Endometrial microvascular endothelial cells (primary cell): ENCODE results near the gene TSKS. TPM values are rescaled to one million over a fixed set of nuclear protein-coding genes. Genes with fewer than 3 reads are reported as not detected.

Source experiments
- in situ Hi-C: cut with HindIII; loops from 2 replicates; pipeline ENCODE4 v1.10.0; 2017; ENCODE audit warnings: low sequenced_read_pairs, low pct_unique_long_range_greater_than_20kb; ENCODE audit errors: inconsistent ontology term
- total RNA-seq: library from RNA; depleted of rRNA; stranded (reverse); fragments of >200 nt; gene quantifications from one replicate; pipeline ENCODE4 v1.2.3, GENCODE V29; 2015; ENCODE audit errors: inconsistent ontology term

The TSKS gene
- total RNA-seq, 1 donor from 2014 or later: not detected

DNA sequence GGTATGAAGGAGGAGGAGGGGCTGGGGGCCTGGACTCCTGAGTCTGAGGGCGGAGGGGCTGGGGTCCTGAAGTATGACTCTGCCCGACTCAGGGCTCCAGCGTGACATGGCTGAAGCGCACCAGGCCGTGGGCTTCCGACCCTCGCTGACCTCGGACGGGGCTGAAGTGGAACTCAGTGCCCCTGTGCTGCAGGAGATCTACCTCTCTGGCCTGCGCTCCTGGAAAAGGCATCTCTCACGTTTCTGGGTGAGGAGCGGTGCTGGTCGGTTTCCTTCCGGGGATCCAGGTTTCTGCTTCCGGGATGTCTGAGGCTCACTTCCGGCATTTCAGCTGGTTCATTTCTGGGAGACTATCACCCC, 71.0 kb downstream of the TSKS start:
- in situ Hi-C loops: no loop called here

DNA sequence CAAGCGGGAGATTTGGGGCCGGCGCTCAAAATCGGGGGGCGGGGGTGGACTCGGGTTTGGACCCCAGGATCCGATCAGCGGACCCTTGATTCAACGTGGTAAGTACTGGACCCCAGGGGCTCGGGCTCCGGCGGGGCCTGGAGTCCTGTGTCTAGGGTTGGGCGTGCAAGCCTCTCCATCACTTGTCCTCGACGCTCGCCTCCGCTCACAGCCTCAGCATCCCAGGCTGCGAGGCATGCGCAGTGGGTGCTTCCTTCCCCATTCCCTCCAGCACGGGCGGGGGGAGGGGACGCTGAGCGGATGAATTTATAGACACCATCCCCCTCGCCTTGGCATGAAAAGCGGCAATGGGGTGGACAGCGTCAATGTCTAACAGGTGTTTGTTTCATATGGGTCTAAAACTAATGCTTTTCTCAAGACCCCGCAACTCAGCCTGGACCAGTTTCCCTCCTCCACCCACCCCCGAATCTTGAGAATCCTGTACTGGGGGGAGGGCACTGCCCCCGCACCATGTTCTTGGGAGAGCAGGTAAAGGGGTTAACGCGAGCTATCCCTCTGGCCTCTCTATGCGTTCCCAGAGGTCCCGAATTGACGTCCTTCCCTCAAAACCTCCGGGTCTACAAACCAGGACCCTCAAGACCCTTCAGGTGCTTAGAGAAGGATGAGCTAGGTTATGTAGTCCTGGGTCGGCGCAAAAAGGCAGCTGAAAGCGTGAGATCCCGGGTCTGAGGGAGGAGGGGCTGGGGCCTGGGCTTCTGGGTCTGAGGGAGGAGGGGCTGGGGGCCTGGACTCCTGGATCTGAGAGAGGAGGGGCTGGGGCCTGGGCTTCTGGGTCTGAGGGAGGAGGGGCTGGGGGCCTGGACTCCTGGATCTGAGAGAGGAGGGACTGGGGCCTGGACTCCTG, 71.6 kb downstream of the TSKS start:
- in situ Hi-C loops: no loop called here

DNA sequence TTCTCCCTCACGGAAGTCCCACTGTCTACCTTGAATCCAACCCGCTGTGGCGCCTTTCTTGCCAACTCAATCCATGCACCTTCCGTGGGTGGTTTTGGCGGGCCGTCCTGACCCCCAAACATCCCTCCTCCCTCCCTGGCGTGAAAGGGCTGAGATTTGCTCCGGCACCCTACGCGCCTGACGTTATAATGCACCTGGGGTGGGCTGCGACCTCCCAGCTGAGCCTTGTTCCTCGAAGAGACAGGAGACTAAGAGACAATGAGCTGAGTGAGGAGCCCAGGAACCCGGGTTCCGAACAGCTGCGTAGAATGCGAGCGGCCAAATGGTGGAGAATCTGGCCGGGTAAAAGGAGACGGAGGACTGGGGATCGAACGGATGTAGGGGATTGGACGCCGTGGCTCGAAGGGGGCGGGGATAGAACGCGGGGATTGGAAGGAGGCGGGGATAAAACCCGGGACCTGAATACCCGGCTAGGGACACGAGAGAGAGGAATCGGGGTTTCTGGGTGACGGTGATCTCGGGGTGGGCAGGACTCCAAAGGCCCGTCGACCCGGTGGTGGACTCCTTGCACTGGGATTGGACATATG, 72.4 kb downstream of the TSKS start, which contains the start of gene CPT1C:
Gene CPT1C, plus strand, starts transcription at position 461 of the 587 bp plus-strand sequence. CDS start 1,137 bp downstream, outside the sequence.
- in situ Hi-C loops: no loop called here

DNA sequence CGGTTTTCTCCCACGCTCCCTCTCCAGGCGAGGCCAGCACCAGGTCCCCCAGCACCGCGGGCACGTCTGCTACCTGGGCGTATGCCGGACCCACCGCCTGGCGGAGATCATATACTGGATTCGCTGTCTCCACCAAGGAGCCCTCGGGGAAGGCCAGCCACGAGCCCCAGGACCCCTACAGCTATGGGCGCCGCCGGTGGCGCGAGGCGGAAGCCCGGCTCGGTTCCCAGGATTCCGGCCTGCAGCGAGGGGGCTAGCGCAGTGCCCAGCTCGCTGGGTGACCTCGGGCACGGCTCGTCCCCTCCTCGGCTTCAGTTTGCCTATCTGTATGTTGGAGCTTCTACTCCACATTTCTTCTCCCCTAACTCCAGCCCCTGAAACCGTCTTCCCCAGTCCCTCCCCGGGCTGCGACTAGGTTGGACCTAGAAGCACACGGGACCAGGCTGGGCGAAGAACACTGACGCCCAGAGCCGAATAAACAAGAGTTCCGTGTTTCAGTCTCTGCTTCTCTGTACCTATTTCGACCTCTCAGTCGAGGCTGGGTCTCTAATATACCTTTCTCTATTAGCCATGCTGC, 72.9 kb downstream of the TSKS start:
- in situ Hi-C loops: no loop called here

Other genes starting within 250 kb of the TSKS start
- gene RCN3, start 235.3 kb downstream of the TSKS start, total RNA-seq: 38.2 TPM
- 107 TPM for gene NOSIP, start 182.8 kb downstream of the TSKS start, total RNA-seq
- gene PRRG2, start 182.0 kb downstream of the TSKS start, total RNA-seq: not detected
- gene PRR12, start 172.1 kb downstream of the TSKS start, total RNA-seq: 7.5 TPM
- gene RRAS, start 123.2 kb downstream of the TSKS start, total RNA-seq: 45.0 TPM
- 73.5 TPM for gene SCAF1, start 121.1 kb downstream of the TSKS start, total RNA-seq
- 81.9 TPM for gene IRF3, start 97.4 kb downstream of the TSKS start, total RNA-seq
- 51.6 TPM for gene BCL2L12, start 97.4 kb downstream of the TSKS start, total RNA-seq
- gene PRMT1, start 86.0 kb downstream of the TSKS start, total RNA-seq: 456 TPM
- gene ADM5, start 73.7 kb downstream of the TSKS start, total RNA-seq: not detected
- gene CPT1C, start 72.2 kb downstream of the TSKS start, total RNA-seq: 9.6 TPM
- gene AP2A1, start 3.7 kb upstream of the TSKS start, total RNA-seq: 125 TPM
- gene FUZ, start 50.0 kb upstream of the TSKS start, total RNA-seq: 10.6 TPM
- gene MED25, start 55.0 kb upstream of the TSKS start, total RNA-seq: 31.7 TPM
- 59.8 TPM for gene PTOV1, start 87.9 kb upstream of the TSKS start, total RNA-seq
- gene PNKP, start 104.3 kb upstream of the TSKS start, total RNA-seq: 50.6 TPM
- 23.1 TPM for gene AKT1S1, start 114.0 kb upstream of the TSKS start, total RNA-seq
- gene TBC1D17, start 114.4 kb upstream of the TSKS start, total RNA-seq: 12.6 TPM
- 1.2 TPM for gene IL4I1, start 133.6 kb upstream of the TSKS start, total RNA-seq
- gene ATF5, start 165.9 kb upstream of the TSKS start, total RNA-seq: 26.7 TPM
- 87.8 TPM for gene NUP62, start 166.2 kb upstream of the TSKS start, total RNA-seq
- not detected for gene SIGLEC11, start 197.9 kb upstream of the TSKS start, total RNA-seq